DOHH2 (cell line): ENCODE results near the gene ZNF296.

ENCODE experiments used
- CTCF ChIP-seq: fragments of 200-600 bp; sonication (generic); IDR thresholded peaks from one replicate; pipeline ENCODE4 v1.5.1; 2014; ENCODE audit warnings: antibody characterized with exemption, mild to moderate bottlenecking, low read depth, low read length; ENCODE audit not compliant: poor library complexity, severe bottlenecking
- EZH2phosphoT487 ChIP-seq: fragments of 200-600 bp; sonication (generic); IDR thresholded peaks from 2 replicates; pipeline ENCODE4 v1.6.1; 2017; ENCODE audit warnings: borderline replicate concordance, mild to moderate bottlenecking, antibody characterized with exemption, low read length, moderate library complexity, mixed read lengths

- TF ChIP-seq CTCF (no peak), EZH2phosphoT487 (no peak)
These were observed 813 bp downstream of the ZNF296 start for GRCh38 chr19:45075301-45076028.
